ENCODE measurements around the gene VSIG10L2.

- TF ChIP-seq CTCF (IDR thresholded peaks at IDR 0.05) = no peak
- no peak for TF ChIP-seq POLR2A (IDR thresholded peaks at IDR 0.05)
These were observed 14.9 kb downstream of the VSIG10L2 start for GRCh38 chr11:125960771-125961170.
